Lung (tissue), 12 donors: Measurements from ENCODE around the gene FOXK1. TPM values are rescaled to one million over a fixed set of nuclear protein-coding genes. Genes with fewer than 3 reads are reported as not detected.

Source experiments
- ATAC-seq: fragments of 200-7000 bp; cut with Tn5 transposase; one replicate; pipeline ENCODE4 v1.9.1; 2020; ENCODE audit warnings: moderate number of reproducible peaks; ENCODE audit not compliant: insufficient read depth, low FRiP score
- DNase-seq, 3 donors: peaks; one replicate each; pipeline ENCODE4 v3.0.0-alpha.2; 2013 to 2017
- H3K27ac ChIP-seq, 2 donors: one replicate each; pipeline ENCODE4 v1.5.1; 2013; ENCODE audit warnings: mild to moderate bottlenecking in 2 of 2, moderate library complexity in 2 of 2, control low read depth in 1 of 2, inconsistent platforms in 1 of 2, low read depth in 1 of 2, low read length in 1 of 2
- H3K27me3 ChIP-seq, 3 donors: one replicate each; pipeline ENCODE4 v1.5.1; 2013; ENCODE audit warnings: low read length in 2 of 3; ENCODE audit not compliant: control insufficient read depth in 3 of 3, insufficient read depth in 3 of 3
- H3K36me3 ChIP-seq, 4 donors: one replicate each; pipeline ENCODE4 v1.5.1; 2013; ENCODE audit warnings: low read length in 4 of 4, mild to moderate bottlenecking in 1 of 4, moderate library complexity in 1 of 4; ENCODE audit not compliant: control insufficient read depth in 4 of 4, insufficient read depth in 4 of 4
- H3K4me1 ChIP-seq, 5 donors: one replicate each; pipeline ENCODE4 v1.5.1; 2013; ENCODE audit warnings: low read length in 5 of 5, mild to moderate bottlenecking in 2 of 5, moderate library complexity in 1 of 5; ENCODE audit not compliant: control insufficient read depth in 5 of 5, insufficient read depth in 5 of 5
- H3K4me3 ChIP-seq: one replicate; pipeline ENCODE4 v1.5.1; 2013; ENCODE audit warnings: mild to moderate bottlenecking, control low read depth, moderate library complexity
- H3K9ac ChIP-seq, 2 donors: one replicate each; pipeline ENCODE4 v1.5.1; 2013; ENCODE audit warnings: low read length in 2 of 2, control low read depth in 1 of 2; ENCODE audit not compliant: insufficient read depth in 1 of 2
- H3K9me3 ChIP-seq, 4 donors: one replicate each; pipeline ENCODE4 v1.5.1; 2013; ENCODE audit warnings: low read length in 3 of 4, mild to moderate bottlenecking in 1 of 4, moderate library complexity in 1 of 4; ENCODE audit not compliant: control insufficient read depth in 4 of 4, insufficient read depth in 3 of 4
- WGBS, 2 donors: extraction: QIAGEN DNeasy Blood & Tissue Kit; methylation state at CpG; one replicate each; pipeline ENCODE4 v1.1.7; 2013; 5-methylcytosine and 5-hydroxymethylcytosine counted together
- polyA plus RNA-seq, 2 donors: library from polyadenylated mRNA; stranded (reverse); fragments of 200-250 nt; gene quantifications; one replicate each; pipeline ENCODE4 v1.2.1, GENCODE V29; 2013
- total RNA-seq, 2 donors: library from RNA; depleted of rRNA in 1 of 2; stranded (reverse); fragments of >200 nt in 1 of 2; gene quantifications; one replicate each; pipeline ENCODE4 v1.2.1, GENCODE V29; 2014 to 2021
- TF ChIP-seq, protein P1 (sequence below): IDR thresholded peaks from 2 replicates; pipeline ENCODE4 v1.5.1; 2012; ENCODE audit warnings: mild to moderate bottlenecking; ENCODE audit errors: control extremely low read depth, extremely low read depth
- donor health status: control.
- donor health status: control.
- donor health status: Bipolar disorder and iron deficiency.
- donor health status: healthy.
- donor health status: DM: yes; HTN: yes; CAD: no.

The FOXK1 gene
- total and polyA plus RNA-seq, 4 donors: 6.4 to 36.2 (median 14.3) TPM

DNA sequence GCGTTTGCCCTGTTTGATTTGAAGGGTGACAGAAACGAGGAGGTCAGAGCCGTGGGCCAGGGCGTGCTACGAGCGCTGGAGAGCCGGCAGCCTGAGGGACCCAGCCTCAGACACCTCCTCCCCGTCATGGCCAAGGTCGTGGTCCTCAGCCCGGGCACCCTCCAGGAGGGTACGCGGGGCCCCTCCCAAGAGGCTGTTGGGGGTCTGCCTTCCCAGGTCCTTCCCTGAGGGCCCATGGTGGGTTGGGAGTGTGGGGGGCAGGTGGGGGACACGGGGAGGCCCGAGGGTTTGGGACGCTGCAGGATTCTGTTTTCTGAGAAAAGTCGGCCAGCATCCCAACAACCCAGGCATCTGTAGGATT, 101.2 kb downstream of the FOXK1 start:
- WGBS, 2 donors: 92 to 93% methylated on average over 13 to 16 of the region's 16 CpGs
- DNase-seq: no peak
- no peaks in the 10 kb centered on the region for H3K9me3 ChIP-seq
- no peak overlapping the region for H3K4me3 ChIP-seq
- no peak overlapping the region for H3K9ac ChIP-seq
- TF ChIP-seq, protein P1, sequence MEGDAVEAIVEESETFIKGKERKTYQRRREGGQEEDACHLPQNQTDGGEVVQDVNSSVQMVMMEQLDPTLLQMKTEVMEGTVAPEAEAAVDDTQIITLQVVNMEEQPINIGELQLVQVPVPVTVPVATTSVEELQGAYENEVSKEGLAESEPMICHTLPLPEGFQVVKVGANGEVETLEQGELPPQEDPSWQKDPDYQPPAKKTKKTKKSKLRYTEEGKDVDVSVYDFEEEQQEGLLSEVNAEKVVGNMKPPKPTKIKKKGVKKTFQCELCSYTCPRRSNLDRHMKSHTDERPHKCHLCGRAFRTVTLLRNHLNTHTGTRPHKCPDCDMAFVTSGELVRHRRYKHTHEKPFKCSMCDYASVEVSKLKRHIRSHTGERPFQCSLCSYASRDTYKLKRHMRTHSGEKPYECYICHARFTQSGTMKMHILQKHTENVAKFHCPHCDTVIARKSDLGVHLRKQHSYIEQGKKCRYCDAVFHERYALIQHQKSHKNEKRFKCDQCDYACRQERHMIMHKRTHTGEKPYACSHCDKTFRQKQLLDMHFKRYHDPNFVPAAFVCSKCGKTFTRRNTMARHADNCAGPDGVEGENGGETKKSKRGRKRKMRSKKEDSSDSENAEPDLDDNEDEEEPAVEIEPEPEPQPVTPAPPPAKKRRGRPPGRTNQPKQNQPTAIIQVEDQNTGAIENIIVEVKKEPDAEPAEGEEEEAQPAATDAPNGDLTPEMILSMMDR: no peak
- H3K36me3 ChIP-seq: peaks cover 2 to 71% (median 14%) of the 10 kb centered on the region in 4 donors
- no peak for ATAC-seq
- no peaks in the 10 kb centered on the region for H3K27me3 ChIP-seq
- H3K27ac ChIP-seq: no peak overlapping the region
- no peaks in the 10 kb centered on the region for H3K4me1 ChIP-seq

DNA sequence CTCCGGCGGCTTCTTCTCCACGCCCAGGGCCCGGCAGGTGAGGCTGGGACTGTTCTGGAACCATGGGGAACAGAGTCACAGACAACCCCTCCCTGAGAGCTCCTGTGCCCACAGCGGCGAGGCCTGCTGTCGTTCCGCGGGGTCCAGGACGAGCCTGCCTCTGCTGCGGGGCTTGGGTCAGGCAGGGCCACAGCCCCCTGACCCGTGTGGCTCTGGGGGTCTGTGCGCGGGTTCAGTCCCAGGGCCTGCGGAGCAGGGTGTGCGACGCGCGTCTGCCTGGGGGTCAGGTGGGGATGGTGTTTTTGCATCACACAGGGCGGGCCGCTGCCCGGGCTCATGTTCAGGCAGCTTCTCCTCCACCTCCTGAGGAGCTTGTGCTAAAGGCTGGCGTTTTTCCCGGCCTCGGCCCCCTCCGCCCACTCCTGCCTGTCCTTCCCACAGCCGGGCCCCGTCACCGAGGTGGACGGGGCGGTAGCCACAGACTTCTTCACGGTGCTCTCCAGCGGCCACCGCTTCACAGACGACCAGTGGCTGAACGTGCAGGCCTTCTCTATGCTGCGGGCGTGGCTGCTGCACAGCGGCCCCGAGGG, 101.8 kb downstream of the FOXK1 start:
- Histone ChIP-seq H3K9me3 (no peaks in the 10 kb centered on the region), H3K36me3 (peaks cover 2 to 77% (median 16%) of the 10 kb centered on the region in 4 donors), H3K27me3 (no peaks in the 10 kb centered on the region), H3K4me3 (no peak overlapping the region), H3K9ac (no peak overlapping the region), H3K4me1 (no peaks in the 10 kb centered on the region), H3K27ac (no peak overlapping the region)
- TF ChIP-seq, protein P1: no peak
- WGBS, 2 donors: 90 to 95% methylated on average over 40 of the region's 40 CpGs
- no peak for DNase-seq
- ATAC-seq: no peak

DNA sequence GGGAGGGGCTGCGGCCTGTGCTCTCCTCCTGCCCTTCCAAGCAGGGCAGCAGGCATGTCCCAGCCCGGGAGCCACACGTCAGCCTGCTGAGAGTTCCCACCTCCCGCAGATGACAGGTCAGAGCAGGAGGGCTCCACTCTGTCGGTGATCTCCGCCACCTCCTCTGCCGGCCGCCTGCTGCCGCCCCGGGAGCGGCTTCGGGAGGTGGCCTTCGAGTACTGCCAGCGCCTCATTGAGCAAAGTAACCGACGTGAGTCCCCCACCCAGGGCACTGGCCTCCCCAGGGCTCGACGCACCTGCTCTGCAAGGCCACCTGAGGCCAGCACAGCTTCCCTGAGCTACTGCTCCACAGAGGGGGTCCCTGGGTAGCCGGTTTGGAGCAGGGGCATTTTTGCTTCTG, 102.7 kb downstream of the FOXK1 start:
- Histone ChIP-seq H3K27me3 (no peaks in the 10 kb centered on the region), H3K4me1 (no peaks in the 10 kb centered on the region), H3K9ac (no peak overlapping the region), H3K9me3 (no peaks in the 10 kb centered on the region), H3K36me3 (peaks cover 2 to 86% (median 18%) of the 10 kb centered on the region in 4 donors), H3K4me3 (no peak overlapping the region), H3K27ac (no peak overlapping the region)
- DNase-seq: no peak
- no peak for ATAC-seq
- WGBS, 2 donors: 91 to 93% methylated on average over 19 of the region's 19 CpGs
- TF ChIP-seq, protein P1: no peak

DNA sequence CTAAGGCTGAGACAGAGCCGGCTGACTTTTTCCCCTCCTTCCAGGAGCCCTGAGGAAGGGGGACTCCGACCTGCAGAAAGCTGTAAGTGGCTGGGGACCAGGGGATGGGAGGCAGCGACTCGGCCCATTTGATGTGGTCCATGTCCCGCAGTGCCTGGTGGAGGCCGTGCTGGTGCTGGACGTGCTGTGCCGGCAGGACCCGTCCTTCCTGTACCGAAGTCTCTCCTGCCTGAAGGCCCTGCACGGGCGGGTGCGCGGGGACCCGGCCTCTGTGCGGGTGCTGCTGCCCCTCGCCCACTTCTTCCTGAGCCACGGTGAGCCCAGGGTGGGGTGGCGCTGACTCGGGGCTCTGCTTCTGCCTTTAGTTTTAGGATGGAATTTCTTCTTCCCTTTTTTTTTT, 103.3 kb downstream of the FOXK1 start:
- Histone ChIP-seq H3K4me3 (no peak overlapping the region), H3K9ac (no peak overlapping the region), H3K27me3 (no peaks in the 10 kb centered on the region), H3K4me1 (no peaks in the 10 kb centered on the region), H3K36me3 (peaks cover 2 to 92% (median 18%) of the 10 kb centered on the region in 4 donors), H3K9me3 (no peaks in the 10 kb centered on the region), H3K27ac (no peak overlapping the region)
- no peak for ATAC-seq
- no peak for DNase-seq
- TF ChIP-seq, protein P1: no peak
- 92 to 96% methylated on average over 20 of the region's 20 CpGs for WGBS, 2 donors
